Upper lobe of right lung (tissue), 1 donor: Measurements from ENCODE around the gene TMEM161A. TPM values are rescaled to one million over a fixed set of nuclear protein-coding genes. Genes with fewer than 3 reads are reported as not detected.

Source experiments
- ATAC-seq: fragments of 200-7000 bp; cut with Tn5 transposase; one replicate; pipeline ENCODE4 v1.9.1; 2020; ENCODE audit warnings: mild to moderate bottlenecking, moderate library complexity
- DNase-seq: peaks from one replicate; pipeline ENCODE4 v3.0.0-alpha.2; 2020
- H3K27ac ChIP-seq: fragments of 200-600 bp; one replicate; pipeline ENCODE4 v1.8.0; 2022
- H3K27me3 ChIP-seq: fragments of 200-600 bp; one replicate; pipeline ENCODE4 v1.8.0; 2022; ENCODE audit warnings: mild to moderate bottlenecking
- H3K36me3 ChIP-seq: fragments of 200-600 bp; one replicate; pipeline ENCODE4 v1.8.0; 2022
- H3K4me1 ChIP-seq: fragments of 200-600 bp; one replicate; pipeline ENCODE4 v1.8.0; 2022
- H3K4me3 ChIP-seq: fragments of 200-600 bp; one replicate; pipeline ENCODE4 v1.8.0; 2022; ENCODE audit warnings: mild to moderate bottlenecking
- H3K9me3 ChIP-seq: fragments of 200-600 bp; one replicate; pipeline ENCODE4 v1.8.0; 2022
- CTCF ChIP-seq: fragments of 200-600 bp; IDR thresholded peaks from one replicate; pipeline ENCODE4 v1.8.0; 2022; ENCODE audit warnings: antibody characterized with exemption
- intact Hi-C: fragments of 100-400 bp; cut with DNase I; formaldehyde crosslinking; loops from one replicate; pipeline ENCODE4 v1.11.0; 2022
- total RNA-seq: library from RNA; stranded (reverse); fragmentation: NEBNext Ultra II Directional; extraction: Animal tissue kit (Norgen Biotek cat#: 25700); gene quantifications from one replicate; pipeline ENCODE4 v1.2.1, GENCODE V29; 2021
- donor health status: DM: no; HTN: yes; CAD: no; lungs with severe emphysema.

The TMEM161A gene
- total RNA-seq, 1 donor from 2014 or later: 31.0 TPM

DNA sequence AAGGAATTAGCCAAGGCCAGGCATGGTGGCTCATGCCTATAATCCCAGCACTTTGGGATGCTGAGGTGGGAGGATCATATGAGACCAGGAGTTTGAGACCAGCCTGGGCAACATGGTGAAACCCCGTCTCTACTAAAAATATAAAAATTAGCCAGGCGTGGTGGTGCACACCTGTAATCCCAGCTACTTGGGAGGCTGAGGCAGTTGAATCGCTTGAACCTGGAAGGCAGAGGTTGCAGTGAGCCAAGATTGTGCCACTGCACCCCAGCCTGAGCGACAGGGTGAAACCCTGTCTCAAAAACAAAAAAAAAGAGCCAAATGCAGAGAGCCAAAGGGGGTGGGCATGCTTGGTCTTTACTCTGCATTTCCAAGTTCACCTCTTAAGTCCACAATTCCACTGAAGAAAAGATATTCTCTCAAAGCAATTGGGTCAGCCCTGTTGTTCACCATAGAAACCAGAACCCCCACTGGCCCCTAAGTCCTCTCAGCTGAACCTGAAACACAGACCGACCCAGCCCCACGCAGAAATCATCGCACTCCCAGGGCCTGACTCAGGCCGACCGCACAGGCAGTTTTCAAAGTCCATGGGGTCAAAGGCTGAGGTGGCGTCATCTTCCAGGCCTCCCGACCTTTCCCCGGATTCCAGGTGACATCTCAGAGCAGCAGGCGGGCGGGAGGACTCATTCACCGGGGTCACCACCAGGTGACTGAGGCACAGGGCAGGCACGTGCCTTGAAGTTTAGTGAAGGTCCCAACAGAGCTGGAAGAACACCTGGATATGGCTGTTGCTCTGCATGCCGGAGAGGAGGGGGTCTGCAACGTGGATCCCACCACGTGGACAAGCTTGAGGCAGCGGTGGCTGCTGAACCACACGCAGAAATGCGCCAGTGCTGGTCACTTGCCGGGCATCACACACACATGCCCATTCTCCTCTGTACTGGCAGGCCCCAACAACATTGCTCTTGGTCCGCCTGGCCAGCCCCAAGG, 41.3 kb downstream of the TMEM161A start:
- TF ChIP-seq CTCF: no peak
- Histone ChIP-seq H3K4me1 (no peaks in the 10 kb centered on the region), H3K4me3 (no peak overlapping the region), H3K9me3 (no peaks in the 10 kb centered on the region), H3K36me3 (no peaks in the 10 kb centered on the region), H3K27me3 (no peaks in the 10 kb centered on the region), H3K27ac (no peak overlapping the region)
- DNase-seq (no peak), ATAC-seq (no peak)
- intact Hi-C loops: no loop called here

GRCh38 chr19:19095691-19096090, 42.6 kb downstream of the TMEM161A start:
- no peak for TF ChIP-seq CTCF

DNA sequence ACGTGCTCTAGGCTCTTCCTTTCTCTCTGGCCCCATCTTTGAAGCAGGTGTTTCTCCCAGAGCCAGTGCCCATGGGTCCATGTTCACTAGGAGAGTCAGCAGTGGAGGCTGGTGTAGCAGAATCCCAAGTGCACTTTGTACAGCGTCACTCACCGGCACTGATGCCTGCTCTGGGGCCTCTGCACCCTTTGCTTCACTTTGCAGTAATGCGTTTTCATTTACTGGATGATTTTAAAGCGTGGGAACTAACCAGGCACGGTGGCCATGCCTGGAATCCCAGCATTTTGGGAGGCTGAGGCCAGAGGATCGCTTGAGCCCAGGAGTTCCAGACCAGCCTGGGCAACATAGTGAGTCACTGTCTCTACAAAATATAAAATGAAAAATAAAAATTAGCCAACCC, 43.8 kb downstream of the TMEM161A start:
- DNase-seq (no peak), ATAC-seq (no peak)
- no peak overlapping the region for H3K27ac ChIP-seq
- H3K4me3 ChIP-seq: no peak overlapping the region
- intact Hi-C loops: no loop called here
- H3K27me3 ChIP-seq: no peaks in the 10 kb centered on the region
- H3K36me3 ChIP-seq: no peaks in the 10 kb centered on the region
- H3K4me1 ChIP-seq: no peaks in the 10 kb centered on the region
- no peak for TF ChIP-seq CTCF
- H3K9me3 ChIP-seq: no peaks in the 10 kb centered on the region

More at GRCh38 chr19:19095691-19096090, 42.6 kb downstream of the TMEM161A start:
- Histone ChIP-seq H3K36me3 (no peaks in the 10 kb centered on the region), H3K27ac (no peak overlapping the region), H3K9me3 (no peaks in the 10 kb centered on the region), H3K4me1 (no peaks in the 10 kb centered on the region), H3K4me3 (no peak overlapping the region), H3K27me3 (no peaks in the 10 kb centered on the region)
- no peak for DNase-seq
- intact Hi-C loops: no loop called here
- ATAC-seq: no peak

GRCh38 chr19:19087676-19088075, 50.6 kb downstream of the TMEM161A start:
- Histone ChIP-seq H3K27ac (no peak overlapping the region), H3K4me1 (no peaks in the 10 kb centered on the region), H3K36me3 (no peaks in the 10 kb centered on the region), H3K27me3 (no peaks in the 10 kb centered on the region), H3K4me3 (no peak overlapping the region), H3K9me3 (no peaks in the 10 kb centered on the region)
- intact Hi-C loops: no loop called here
- TF ChIP-seq CTCF: no peak
- no peak for DNase-seq
- ATAC-seq: no peak

DNA sequence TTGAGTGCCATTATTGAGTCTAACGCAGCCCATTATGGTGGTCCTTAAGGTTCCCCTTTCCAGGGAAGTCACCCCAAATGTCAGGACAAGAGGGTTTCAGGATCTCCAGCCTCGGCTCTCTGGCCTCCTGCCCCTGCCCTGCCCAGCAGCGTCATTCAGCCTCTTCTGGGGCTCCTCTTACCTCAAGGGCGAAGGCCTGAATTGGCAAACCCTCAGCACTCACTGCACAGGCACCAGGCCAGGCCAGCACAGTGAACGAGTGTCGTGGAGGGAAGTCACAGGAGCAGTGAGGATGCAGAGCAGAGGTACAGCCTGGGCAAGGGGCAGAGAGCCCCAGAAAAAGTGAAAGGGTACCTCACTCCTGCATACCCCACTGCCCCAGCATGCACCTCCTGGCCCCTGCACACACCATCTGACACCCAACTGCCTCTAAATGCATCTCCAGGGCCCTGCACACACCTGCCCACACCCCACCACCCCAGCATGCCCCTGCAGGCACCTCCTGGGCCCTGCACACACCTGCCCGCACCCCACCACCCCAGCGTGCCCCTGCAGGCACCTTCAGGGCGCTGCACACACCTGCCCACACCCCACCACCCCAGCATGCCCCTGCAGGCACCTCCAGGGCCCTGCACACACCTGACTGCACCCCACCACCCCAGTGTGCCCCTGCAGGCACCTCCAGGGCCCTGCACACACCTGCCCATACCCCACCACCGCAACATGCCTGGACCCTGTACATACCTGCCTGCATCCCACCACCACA, 54.7 kb downstream of the TMEM161A start:
- intact Hi-C loops: no loop called here
- ATAC-seq (peak; percentile 82), DNase-seq (peak; percentile 87)
- no peak for TF ChIP-seq CTCF
- no peak overlapping the region for H3K27ac ChIP-seq
- H3K36me3 ChIP-seq: no peaks in the 10 kb centered on the region
- no peaks in the 10 kb centered on the region for H3K9me3 ChIP-seq
- H3K4me3 ChIP-seq: no peak overlapping the region
- no peaks in the 10 kb centered on the region for H3K27me3 ChIP-seq
- no peaks in the 10 kb centered on the region for H3K4me1 ChIP-seq
